H9 (cell line): ENCODE measurements around the gene ABLIM3. TPM values are rescaled to one million over a fixed set of nuclear protein-coding genes. Genes with fewer than 3 reads are reported as not detected.

ENCODE experiments used
- DNase-seq: peaks from one replicate; pipeline ENCODE4 v3.0.0-alpha.2; 2017
- H2AFZ ChIP-seq: one replicate; pipeline ENCODE4 v1.6.1; 2013; ENCODE audit warnings: mild to moderate bottlenecking, low read length, control low read depth, moderate library complexity
- H2AK5ac ChIP-seq: 2 replicates; pipeline ENCODE4 v1.6.1; 2013; ENCODE audit warnings: low read length, control low read depth, mixed read lengths; ENCODE audit not compliant: insufficient read length
- H2BK120ac ChIP-seq: one replicate; pipeline ENCODE4 v1.6.1; 2013; ENCODE audit warnings: low read depth, mild to moderate bottlenecking, low read length, control low read depth, inconsistent platforms; ENCODE audit not compliant: poor library complexity, severe bottlenecking
- H2BK12ac ChIP-seq: 2 replicates; pipeline ENCODE4 v1.6.1; 2013; ENCODE audit warnings: low read length, control low read depth, mixed read lengths, low read depth; ENCODE audit not compliant: insufficient read length
- H2BK15ac ChIP-seq: 2 replicates; pipeline ENCODE4 v1.6.1; 2013; ENCODE audit warnings: low read depth, low read length, control low read depth
- H2BK20ac ChIP-seq: one replicate; pipeline ENCODE4 v1.6.1; 2013; ENCODE audit warnings: low read depth, mild to moderate bottlenecking, low read length, control low read depth, inconsistent platforms; ENCODE audit not compliant: poor library complexity, severe bottlenecking
- H2BK5ac ChIP-seq: 2 replicates; pipeline ENCODE4 v1.6.1; 2013; ENCODE audit warnings: low read length, control low read depth, mixed read lengths; ENCODE audit not compliant: insufficient read length
- H3K14ac ChIP-seq: 2 replicates; pipeline ENCODE4 v1.6.1; 2013; ENCODE audit warnings: low read length, control low read depth; ENCODE audit not compliant: insufficient read depth
- H3K18ac ChIP-seq: 2 replicates; pipeline ENCODE4 v1.6.1; 2013; ENCODE audit warnings: low read depth, mild to moderate bottlenecking, mixed read lengths, low read length, control low read depth; ENCODE audit not compliant: insufficient read length
- H3K23ac ChIP-seq: 2 replicates; pipeline ENCODE4 v1.6.1; 2013; ENCODE audit warnings: low read length, control low read depth, mixed read lengths, low read depth; ENCODE audit not compliant: insufficient read length
- H3K23me2 ChIP-seq: 2 replicates; pipeline ENCODE4 v1.6.1; 2013; ENCODE audit warnings: low read depth, mild to moderate bottlenecking, mixed read lengths, low read length, control low read depth; ENCODE audit not compliant: insufficient read length, poor library complexity, severe bottlenecking
- H3K27ac ChIP-seq: 2 replicates; pipeline ENCODE4 v1.5.1; 2013; ENCODE audit warnings: low read length, control low read depth, mixed read lengths, low read depth; ENCODE audit not compliant: insufficient read length
- H3K27me3 ChIP-seq: 2 replicates; pipeline ENCODE4 v1.6.1; 2013; ENCODE audit warnings: low read length, control low read depth, inconsistent platforms; ENCODE audit not compliant: insufficient read depth
- H3K4ac ChIP-seq: 2 replicates; pipeline ENCODE4 v1.6.1; 2013; ENCODE audit warnings: low read depth, mild to moderate bottlenecking, control low read depth, inconsistent platforms, low read length, moderate library complexity
- H3K4me1 ChIP-seq: 2 replicates; pipeline ENCODE4 v1.6.1; 2013; ENCODE audit warnings: low read length, control low read depth, inconsistent platforms; ENCODE audit not compliant: insufficient read depth
- H3K4me2 ChIP-seq: 2 replicates; pipeline ENCODE4 v1.6.1; 2013; ENCODE audit warnings: low read length, control low read depth, mixed read lengths; ENCODE audit not compliant: insufficient read length, insufficient read depth
- H3K56ac ChIP-seq: 2 replicates; pipeline ENCODE4 v1.6.1; 2013; ENCODE audit warnings: low read depth, mild to moderate bottlenecking, mixed read lengths, low read length, control low read depth; ENCODE audit not compliant: insufficient read length
- H3K79me1 ChIP-seq: 2 replicates; pipeline ENCODE4 v1.6.1; 2013; ENCODE audit warnings: low read depth, mild to moderate bottlenecking, moderate library complexity, low read length, control low read depth, inconsistent platforms; ENCODE audit not compliant: insufficient read depth, poor library complexity, severe bottlenecking
- H3K79me2 ChIP-seq: 2 replicates; pipeline ENCODE4 v1.6.1; 2013; ENCODE audit warnings: low read length, control low read depth, inconsistent platforms; ENCODE audit not compliant: insufficient read depth
- H3K9ac ChIP-seq: 2 replicates; pipeline ENCODE4 v1.6.1; 2013; ENCODE audit warnings: low read length, control low read depth, mixed read lengths; ENCODE audit not compliant: insufficient read length; ENCODE audit errors: extremely low read depth
- H3K9me3 ChIP-seq: one replicate; pipeline ENCODE4 v1.6.1; 2013; ENCODE audit warnings: low read depth, low read length, inconsistent platforms; ENCODE audit not compliant: control insufficient read depth
- H3T11ph ChIP-seq: one replicate; pipeline ENCODE4 v1.6.1; 2013; ENCODE audit warnings: mild to moderate bottlenecking, low read length, control low read depth, inconsistent platforms
- H4K20me1 ChIP-seq: one replicate; pipeline ENCODE4 v1.6.1; 2013; ENCODE audit not compliant: control insufficient read depth, insufficient read length, insufficient read depth
- H4K5ac ChIP-seq: 2 replicates; pipeline ENCODE4 v1.6.1; 2013; ENCODE audit warnings: low read depth, mild to moderate bottlenecking, mixed read lengths, low read length, control low read depth; ENCODE audit not compliant: insufficient read length
- H4K8ac ChIP-seq: replicated peaks from 2 replicates; pipeline ENCODE4 v1.6.1; 2013; ENCODE audit warnings: low read length, control low read depth, mixed read lengths, low read depth; ENCODE audit not compliant: insufficient read length
- H4K91ac ChIP-seq: 2 replicates; pipeline ENCODE4 v1.6.1; 2013; ENCODE audit warnings: low read depth, mild to moderate bottlenecking, moderate library complexity, mixed read lengths, low read length, control low read depth; ENCODE audit not compliant: insufficient read length
- H3K27ac Mint-ChIP-seq, 3 experiments: 2 replicates in 2 of 3; 3 replicates in 1 of 3; pipeline ENCODE4 v1.8.0; 2020 to 2021; ENCODE audit warnings: mixed read lengths in 3 of 3, mild to moderate bottlenecking in 1 of 3, moderate library complexity in 1 of 3
- H3K27me3 Mint-ChIP-seq: 2 replicates; pipeline ENCODE4 v1.8.0; 2021; ENCODE audit warnings: low read depth, mild to moderate bottlenecking, moderate library complexity, mixed read lengths
- H3K36me3 Mint-ChIP-seq, 3 experiments: 2 replicates in 2 of 3; 3 replicates in 1 of 3; pipeline ENCODE4 v1.8.0; 2020 to 2021; ENCODE audit warnings: low read depth in 3 of 3, mixed read lengths in 3 of 3; ENCODE audit not compliant: insufficient read depth in 1 of 3
- H3K4me1 Mint-ChIP-seq, 2 experiments: 2 replicates each; pipeline ENCODE4 v1.8.0; 2020; ENCODE audit warnings: mixed read lengths in 2 of 2
- H3K4me3 Mint-ChIP-seq, 2 experiments: 2 replicates in 1 of 2; 3 replicates in 1 of 2; pipeline ENCODE4 v1.8.0; 2020 to 2021; ENCODE audit warnings: mild to moderate bottlenecking in 2 of 2, mixed read lengths in 2 of 2, moderate library complexity in 1 of 2
- H3K9me3 Mint-ChIP-seq, 2 experiments: 2 replicates in 1 of 2; 3 replicates in 1 of 2; pipeline ENCODE4 v1.8.0; 2020; ENCODE audit warnings: mild to moderate bottlenecking in 2 of 2, mixed read lengths in 2 of 2, moderate library complexity in 1 of 2
- WGBS: extraction: QIAGEN DNeasy Blood & Tissue Kit; methylation state at CpG from one replicate; pipeline ENCODE4 v1.1.7; 2013; ENCODE audit warnings: missing lambda C conversion rate, low lambda C conversion rate, mixed read lengths; ENCODE audit not compliant: insufficient read length; ENCODE audit errors: extremely low coverage; 5-methylcytosine and 5-hydroxymethylcytosine counted together
- total RNA-seq: library from RNA; stranded (reverse); gene quantifications from 2 replicates; pipeline ENCODE4 v1.2.1, GENCODE V29; 2021
- TF ChIP-seq, protein P1 (sequence below): fragments of 200-600 bp; sonication (generic); conservative IDR thresholded peaks from 3 replicates; pipeline ENCODE4 v1.8.0; 2021; ENCODE audit warnings: antibody characterized with exemption, mild to moderate bottlenecking

Gene ABLIM3
- total RNA-seq, 1 experiment from 2014 or later: 0.20 TPM

GRCh38 chr5:149217803-149218155 lies 76.5 kb downstream of the ABLIM3 start:
- Histone ChIP-seq H3K18ac (no peak overlapping the region), H3K27ac (no peak overlapping the region), H3K79me2 (no peaks in the 10 kb centered on the region), H3K14ac (no peak overlapping the region), H3K79me1 (no peaks in the 10 kb centered on the region), H3K9me3 (no peaks in the 10 kb centered on the region), H3K4me1 (no peaks in the 10 kb centered on the region), H2BK20ac (no peak overlapping the region), H3K56ac (no peak overlapping the region), H3K9ac (no peak overlapping the region), H2BK12ac (no peak overlapping the region), H3K4me2 (no peak overlapping the region), H3K23ac (no peak overlapping the region), H3T11ph (no peak overlapping the region), H4K5ac (no peak overlapping the region), H2BK5ac (no peak overlapping the region), H2AK5ac (no peak overlapping the region), H3K27me3 (no peaks in the 10 kb centered on the region), H4K8ac (no peak overlapping the region), H3K23me2 (no peaks in the 10 kb centered on the region), H2BK15ac (no peak overlapping the region), H4K91ac (no peak overlapping the region), H2AFZ (no peak overlapping the region), H3K4ac (no peak overlapping the region), H2BK120ac (no peak overlapping the region), H4K20me1 (no peaks in the 10 kb centered on the region)
- TF ChIP-seq, protein P1, sequence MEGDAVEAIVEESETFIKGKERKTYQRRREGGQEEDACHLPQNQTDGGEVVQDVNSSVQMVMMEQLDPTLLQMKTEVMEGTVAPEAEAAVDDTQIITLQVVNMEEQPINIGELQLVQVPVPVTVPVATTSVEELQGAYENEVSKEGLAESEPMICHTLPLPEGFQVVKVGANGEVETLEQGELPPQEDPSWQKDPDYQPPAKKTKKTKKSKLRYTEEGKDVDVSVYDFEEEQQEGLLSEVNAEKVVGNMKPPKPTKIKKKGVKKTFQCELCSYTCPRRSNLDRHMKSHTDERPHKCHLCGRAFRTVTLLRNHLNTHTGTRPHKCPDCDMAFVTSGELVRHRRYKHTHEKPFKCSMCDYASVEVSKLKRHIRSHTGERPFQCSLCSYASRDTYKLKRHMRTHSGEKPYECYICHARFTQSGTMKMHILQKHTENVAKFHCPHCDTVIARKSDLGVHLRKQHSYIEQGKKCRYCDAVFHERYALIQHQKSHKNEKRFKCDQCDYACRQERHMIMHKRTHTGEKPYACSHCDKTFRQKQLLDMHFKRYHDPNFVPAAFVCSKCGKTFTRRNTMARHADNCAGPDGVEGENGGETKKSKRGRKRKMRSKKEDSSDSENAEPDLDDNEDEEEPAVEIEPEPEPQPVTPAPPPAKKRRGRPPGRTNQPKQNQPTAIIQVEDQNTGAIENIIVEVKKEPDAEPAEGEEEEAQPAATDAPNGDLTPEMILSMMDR: no peak
- Mint-ChIP-seq H3K27me3 (peaks cover 5% of the 10 kb centered on the region), H3K4me3 (no peak overlapping the region), H3K9me3 (no peaks in the 10 kb centered on the region), H3K36me3 (no peaks in the 10 kb centered on the region), H3K27ac (no peak overlapping the region), H3K4me1 (no peaks in the 10 kb centered on the region)
- WGBS: no CpG with 5 or more reads among the region's 3 CpGs
- no peak for DNase-seq
